GM19455 (cell line): ENCODE measurements around the gene IMP3.

Experiments
- ATAC-seq: cut with Tn5 transposase; IDR thresholded peaks from one replicate; pipeline ENCODE4 v1.9.1; 2021; ENCODE audit not compliant: unreplicated experiment

The IMP3 gene

GRCh38 chr15:75673426-75674235, 33.6 kb upstream of the IMP3 start:
- no peak for ATAC-seq

DNA sequence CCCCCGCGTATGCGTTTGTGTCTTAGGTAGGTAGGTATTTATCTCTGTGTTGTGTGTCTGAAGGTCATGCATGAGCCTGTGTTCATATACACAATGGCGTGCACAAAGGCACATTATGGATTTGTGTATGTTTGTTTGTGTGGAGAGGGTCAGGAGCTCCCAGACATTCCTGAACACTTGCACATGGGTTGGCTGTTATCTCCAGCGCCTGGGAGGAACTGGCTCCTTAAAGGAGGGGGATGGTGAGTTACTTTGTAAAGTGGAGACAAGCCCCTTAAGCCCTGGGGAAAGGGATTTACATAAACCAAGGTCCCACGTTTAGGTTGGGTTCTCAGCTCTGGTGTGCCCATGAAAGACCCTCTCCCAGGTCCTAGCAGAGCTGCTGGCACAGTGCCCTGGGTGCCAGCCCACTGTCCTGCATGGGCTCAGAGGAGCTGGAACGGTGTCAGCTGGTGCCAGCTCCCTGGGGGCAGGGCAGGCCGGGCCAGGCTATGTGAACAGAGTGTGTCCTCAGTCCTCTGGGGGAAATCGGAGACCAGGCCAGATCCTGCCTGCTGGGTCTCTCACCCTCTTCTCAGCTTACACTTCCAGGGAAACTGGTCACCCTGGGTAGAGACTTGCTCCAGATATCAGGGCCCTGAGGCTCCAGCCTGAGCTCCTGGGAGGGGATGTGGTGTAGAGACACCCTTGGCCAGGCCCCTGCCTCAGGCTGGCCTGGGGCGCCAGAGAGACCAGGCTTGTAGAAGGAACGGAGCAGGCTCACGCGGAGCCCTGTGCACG, 32.8 kb upstream of the IMP3 start:
- no peak for ATAC-seq

GRCh38 chr15:75671730-75672602, 31.9 kb upstream of the IMP3 start:
- ATAC-seq = no peak

- no peak for ATAC-seq
Measured at GRCh38 chr15:75669879-75670212, 29.8 kb upstream of the IMP3 start.

- ATAC-seq = no peak
Measured at GRCh38 chr15:75669191-75669878, 29.3 kb upstream of the IMP3 start.

GRCh38 chr15:75666823-75667501, 26.9 kb upstream of the IMP3 start:
- no peak for ATAC-seq

DNA sequence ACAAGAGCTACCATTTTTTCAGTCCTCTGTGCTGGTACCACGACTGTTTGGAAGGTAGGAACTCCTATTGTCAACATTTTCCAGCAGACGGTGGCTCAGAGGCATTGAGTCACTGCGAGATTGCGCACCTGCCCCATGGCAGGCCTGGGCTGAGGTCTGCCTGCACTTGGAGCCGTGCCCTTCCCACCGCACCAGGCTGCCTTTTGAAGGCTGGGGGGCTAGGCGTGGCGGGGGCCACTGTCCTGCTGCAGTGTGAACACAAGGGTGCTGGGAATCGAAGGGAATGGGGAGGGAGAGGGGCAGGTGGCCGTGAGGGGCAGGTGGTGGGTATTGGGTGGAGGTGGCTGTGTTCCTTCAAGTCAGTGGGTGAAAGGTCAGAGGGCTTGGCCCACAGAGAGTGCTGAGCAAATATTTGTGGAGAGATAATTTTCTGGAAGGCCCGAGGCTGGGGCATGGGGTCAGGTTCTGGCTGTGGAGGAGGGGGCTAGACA, 24.0 kb upstream of the IMP3 start:
- no peak for ATAC-seq

DNA sequence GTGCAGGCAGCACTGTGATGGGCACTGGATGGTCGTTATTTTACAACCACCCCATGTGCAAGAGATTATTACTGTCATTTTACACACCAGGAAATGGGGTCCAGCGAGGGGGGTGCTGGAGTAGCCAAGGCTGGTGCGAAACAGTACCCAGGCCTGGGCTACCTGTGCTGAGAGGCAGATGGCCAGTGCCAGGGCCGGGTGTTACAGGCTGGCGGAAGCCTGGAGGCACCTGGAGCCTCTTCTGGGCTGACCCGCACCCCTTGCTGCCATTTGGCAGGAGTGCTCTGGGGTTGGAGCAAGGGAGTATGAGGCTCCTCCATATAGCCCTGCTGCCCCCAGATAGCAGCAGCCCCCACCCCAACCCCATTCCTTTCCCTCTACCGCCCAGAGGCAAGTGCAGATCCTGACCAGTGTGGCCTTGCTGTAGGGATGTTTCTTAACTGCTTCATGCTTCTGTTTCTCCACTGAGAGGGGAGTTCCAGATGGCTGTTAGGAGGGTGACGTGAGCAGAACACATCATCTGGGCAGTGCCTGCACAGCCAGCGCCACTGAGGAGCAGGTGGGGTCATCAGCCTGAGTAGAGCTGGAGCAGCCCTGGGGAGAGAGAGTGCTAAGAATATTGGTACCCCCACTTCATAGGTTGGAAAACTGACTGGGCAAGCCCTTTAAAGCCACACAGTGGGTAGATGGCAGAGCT, 22.9 kb upstream of the IMP3 start:
- no peak for ATAC-seq

DNA sequence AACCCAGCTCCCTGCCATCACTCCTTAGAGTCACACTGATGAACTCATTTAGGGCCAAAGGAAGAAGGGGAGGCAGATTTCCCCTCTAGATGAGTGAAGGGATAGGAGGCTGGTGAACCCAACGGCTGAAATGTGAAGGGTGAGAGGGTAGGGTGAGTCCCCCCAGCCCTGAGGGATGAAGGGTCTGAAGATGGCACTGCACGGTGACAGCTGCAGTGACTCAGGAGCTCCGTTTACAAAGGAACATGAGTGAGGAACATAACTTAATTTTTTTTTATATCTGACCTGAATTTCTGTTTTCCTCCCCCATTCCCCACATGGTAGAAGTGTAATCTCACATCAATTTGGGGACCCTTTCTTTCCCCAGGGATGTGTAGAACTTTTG, 21.7 kb upstream of the IMP3 start:
- ATAC-seq = no peak

GRCh38 chr15:75661100-75661755, 21.2 kb upstream of the IMP3 start:
- no peak for ATAC-seq

DNA sequence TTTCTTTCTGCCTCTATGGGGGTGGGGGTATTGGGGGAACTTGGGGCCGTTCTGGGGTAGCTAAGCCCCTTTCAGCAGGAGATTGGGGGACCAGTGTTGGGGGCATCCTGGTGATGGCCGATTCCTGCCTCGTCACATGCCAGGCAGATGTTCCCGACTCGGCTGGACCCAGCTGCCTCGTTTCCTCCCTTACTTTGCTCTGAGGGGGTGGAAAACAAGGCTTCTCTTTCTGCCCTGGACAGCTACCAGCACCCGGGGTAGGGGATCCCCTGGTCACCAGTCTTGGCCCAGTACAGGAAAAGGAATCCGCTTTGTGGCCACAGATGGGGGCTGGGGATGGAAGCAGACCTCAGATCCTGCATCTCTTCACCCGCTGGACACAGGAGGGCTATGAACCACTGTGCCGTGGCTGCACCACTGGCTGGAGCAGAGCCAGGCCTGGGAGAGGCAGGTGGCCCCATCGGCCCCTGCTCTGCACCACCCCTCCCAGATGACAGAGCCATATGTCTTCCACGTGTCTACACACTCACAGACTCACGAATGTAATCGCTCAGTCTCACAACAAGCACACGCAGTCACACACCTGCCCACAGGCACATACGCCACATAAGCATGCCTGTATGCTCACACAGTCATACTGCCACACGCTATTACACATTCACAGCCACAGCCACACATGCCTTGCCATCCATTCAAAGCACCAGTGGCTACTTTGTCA, 20.1 kb upstream of the IMP3 start:
- no peak for ATAC-seq

DNA sequence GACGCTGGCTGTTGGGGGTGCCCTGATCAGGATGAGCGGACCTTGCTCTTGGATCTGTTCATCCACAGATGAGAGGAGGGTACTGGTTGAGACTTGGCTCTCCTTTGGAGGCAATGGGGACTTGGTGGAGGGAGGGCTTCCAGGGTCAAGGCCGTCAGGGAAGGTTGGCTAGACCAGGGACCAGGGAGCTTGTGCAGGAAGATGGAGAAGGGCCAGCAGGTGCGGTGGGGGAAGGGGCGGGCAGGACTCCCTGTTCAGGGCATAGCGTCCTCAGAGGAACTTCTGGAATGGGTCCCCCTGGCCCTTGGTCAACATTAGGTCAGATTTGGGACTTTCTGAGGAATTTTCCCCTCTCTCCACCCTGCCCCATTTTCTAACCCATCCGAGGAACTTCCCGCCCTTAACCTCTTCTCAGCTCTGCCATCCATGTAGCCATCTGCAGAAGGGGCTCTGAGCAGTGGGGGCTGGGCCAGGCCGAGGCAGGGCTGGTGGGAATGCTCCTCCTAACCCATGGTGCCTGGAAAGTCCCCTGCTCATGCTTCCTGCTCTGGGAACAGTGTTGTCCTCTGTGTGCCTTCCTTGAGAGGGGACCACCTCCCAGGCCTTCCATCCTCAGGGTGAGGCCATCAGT, 19.2 kb upstream of the IMP3 start:
- no peak for ATAC-seq

DNA sequence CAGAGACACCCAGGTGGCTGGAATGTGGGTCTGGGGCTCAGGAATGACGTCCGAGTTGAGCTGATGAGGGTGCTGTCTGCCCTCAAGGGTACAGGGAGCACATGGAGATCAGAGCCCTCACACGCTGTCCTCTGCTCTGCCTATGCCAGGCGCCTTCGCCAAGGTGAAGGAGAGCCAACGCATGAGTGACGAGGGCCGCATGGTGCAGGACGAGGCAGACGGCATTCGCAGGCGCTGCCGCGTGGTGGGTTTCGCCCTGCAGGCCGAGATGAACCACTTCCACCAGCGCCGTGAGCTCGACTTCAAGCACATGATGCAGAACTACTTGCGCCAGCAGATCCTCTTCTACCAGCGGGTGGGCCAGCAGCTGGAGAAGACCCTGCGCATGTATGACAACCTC, 16.8 kb upstream of the IMP3 start:
- no peak for ATAC-seq

DNA sequence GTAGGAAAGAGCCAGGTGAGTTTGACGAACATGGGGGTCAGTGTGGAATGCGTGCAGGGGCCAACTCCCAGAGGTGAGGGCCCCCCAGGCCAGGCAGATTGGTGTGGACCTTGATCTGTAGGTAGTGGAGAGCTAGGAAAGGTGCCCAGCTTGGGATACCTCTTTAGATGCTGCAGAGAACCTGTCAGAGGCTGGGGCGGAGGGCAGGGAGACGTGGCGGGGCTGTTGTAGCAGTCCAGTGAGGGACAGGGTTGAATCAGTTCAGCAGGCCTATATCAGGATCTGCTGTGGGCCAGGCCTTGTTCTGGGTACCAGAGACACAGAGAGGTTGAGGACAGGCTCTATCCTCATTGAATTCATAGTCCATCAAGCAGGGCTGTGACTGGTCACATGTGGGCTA, 16.3 kb upstream of the IMP3 start:
- ATAC-seq = no peak

DNA sequence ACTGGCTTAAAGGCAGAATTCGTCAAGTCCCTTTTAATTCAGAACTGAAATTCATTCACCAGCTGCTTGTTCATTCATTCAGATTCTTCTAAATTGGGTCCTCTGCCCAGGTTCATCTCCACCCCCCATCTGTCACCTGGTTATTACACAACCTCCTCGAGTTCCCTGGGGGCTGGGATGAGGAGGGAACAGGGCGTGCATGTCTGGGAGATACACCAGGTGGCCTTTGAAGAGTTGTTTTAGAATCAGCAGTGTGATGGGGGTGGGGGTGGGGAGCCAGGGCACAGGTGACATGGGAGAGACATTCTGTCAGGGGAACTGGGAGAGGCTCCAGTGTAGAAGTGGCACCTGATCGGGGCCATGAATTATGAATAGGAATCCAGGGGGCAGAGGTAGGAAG, 15.9 kb upstream of the IMP3 start:
- no peak for ATAC-seq

DNA sequence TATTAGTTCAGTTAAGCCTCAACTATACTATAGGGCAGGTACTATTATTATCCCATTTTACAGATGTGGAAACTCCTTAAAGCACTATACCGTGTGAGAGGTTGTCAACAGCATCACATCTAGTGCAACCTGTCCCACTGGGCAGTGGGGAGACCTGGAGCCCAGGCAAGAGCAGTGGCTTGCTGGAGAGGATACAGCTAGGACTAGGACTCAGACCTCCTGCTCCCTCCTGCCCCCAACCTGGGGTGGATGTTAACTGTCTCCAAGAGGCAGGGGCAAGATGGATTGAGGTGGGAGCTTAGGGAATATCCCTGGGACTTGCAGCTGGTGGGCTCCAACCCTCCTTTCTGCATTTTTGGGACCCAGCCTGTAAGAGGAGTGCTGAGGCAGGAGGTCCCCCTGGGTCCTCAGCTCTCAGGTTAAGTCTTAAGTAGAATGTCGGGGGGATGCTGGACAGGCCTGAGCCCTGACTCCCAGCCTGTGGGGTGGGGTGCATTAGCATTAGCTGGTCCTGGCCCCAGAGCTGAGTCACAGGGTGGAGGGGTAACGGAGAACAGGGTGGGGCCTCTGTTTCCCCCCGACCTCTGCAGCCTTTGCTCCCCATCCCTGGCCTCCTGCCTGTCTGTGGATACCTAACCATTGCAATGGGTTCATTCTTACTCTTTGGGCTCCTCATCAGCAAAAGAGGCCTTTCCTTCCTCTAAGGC, 14.3 kb upstream of the IMP3 start:
- ATAC-seq = no peak

DNA sequence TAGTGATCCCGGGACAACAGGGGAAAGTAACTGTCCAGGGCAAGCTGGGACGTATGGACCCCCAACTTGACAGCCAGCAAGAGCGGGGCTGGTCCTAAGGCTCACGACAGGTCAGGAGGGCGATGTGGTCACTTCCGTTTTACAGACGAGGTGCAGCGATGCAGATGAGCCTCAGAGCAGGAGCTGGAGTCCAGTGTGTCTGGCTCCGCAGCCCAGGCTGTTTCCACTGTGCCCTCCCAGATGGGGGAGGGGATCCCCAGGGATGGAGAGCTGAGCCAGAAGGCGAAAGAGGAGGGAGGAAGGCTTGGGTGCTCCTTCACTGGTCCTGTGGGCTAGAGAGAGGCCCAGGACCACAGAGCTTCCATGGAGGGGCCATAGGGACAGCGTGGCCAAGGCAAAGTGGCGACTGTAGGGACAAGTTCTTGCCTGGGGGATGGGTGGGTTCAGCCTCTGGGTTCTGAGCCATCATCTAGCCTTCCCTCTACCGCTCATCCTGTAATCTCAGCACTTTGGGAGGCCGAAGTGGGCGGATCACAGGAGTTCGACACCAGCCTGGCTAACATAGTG, 13.4 kb upstream of the IMP3 start:
- ATAC-seq = no peak
